Activated CD8-positive, alpha-beta T cell treated with anti-CD3 and anti-CD28 coated beads, Interleukin-2, amount 10 ng/mL, durations not matched to agents 7 days and 5 days (primary cell): ENCODE data around the gene RNF175. TPM values are rescaled to one million over a fixed set of nuclear protein-coding genes. Genes with fewer than 3 reads are reported as not detected.

Experiments used
- ATAC-seq: fragments of 150-1000 bp; cut with Tn5 transposase; one replicate; pipeline ENCODE4 v1.10.0; 2021; ENCODE audit warnings: moderate library complexity
- CTCF ChIA-PET: fragments of 350-600 bp; sonication (Branson Sonifier 250); formaldehyde crosslinking; loops from one replicate; lab custom pipeline; 2021; ENCODE audit warnings: antibody characterized with exemption; lab: Charles Lee
- POLR2A ChIA-PET: fragments of 350-600 bp; sonication (Branson Sonifier 250); formaldehyde crosslinking; loops from one replicate; lab custom pipeline; 2021; ENCODE audit warnings: antibody characterized with exemption; lab: Charles Lee
- DNase-seq: peaks from one replicate; pipeline ENCODE4 v3.0.0-alpha.2; 2020
- H3K27ac Mint-ChIP-seq: one replicate; pipeline ENCODE4 v1.8.0; 2021; ENCODE audit warnings: mild to moderate bottlenecking, mixed read lengths
- H3K27me3 Mint-ChIP-seq: one replicate; pipeline ENCODE4 v1.8.0; 2021; ENCODE audit warnings: low read depth, mixed read lengths
- H3K36me3 Mint-ChIP-seq: one replicate; pipeline ENCODE4 v1.8.0; 2021; ENCODE audit warnings: low read depth, mixed read lengths
- H3K4me1 Mint-ChIP-seq: one replicate; pipeline ENCODE4 v1.8.0; 2021; ENCODE audit warnings: low read depth, mixed read lengths
- H3K4me3 Mint-ChIP-seq: one replicate; pipeline ENCODE4 v1.8.0; 2021; ENCODE audit warnings: mild to moderate bottlenecking, mixed read lengths
- H3K9me3 Mint-ChIP-seq: one replicate; pipeline ENCODE4 v1.8.0; 2022; ENCODE audit warnings: mixed read lengths; ENCODE audit not compliant: insufficient read depth
- total RNA-seq, 2 experiments: library from RNA; stranded (reverse); gene quantifications; one replicate each; pipeline ENCODE4 v1.2.3, GENCODE V29; 2021

RNF175 gene
- total RNA-seq, 2 experiments from 2014 or later: not detected

DNA sequence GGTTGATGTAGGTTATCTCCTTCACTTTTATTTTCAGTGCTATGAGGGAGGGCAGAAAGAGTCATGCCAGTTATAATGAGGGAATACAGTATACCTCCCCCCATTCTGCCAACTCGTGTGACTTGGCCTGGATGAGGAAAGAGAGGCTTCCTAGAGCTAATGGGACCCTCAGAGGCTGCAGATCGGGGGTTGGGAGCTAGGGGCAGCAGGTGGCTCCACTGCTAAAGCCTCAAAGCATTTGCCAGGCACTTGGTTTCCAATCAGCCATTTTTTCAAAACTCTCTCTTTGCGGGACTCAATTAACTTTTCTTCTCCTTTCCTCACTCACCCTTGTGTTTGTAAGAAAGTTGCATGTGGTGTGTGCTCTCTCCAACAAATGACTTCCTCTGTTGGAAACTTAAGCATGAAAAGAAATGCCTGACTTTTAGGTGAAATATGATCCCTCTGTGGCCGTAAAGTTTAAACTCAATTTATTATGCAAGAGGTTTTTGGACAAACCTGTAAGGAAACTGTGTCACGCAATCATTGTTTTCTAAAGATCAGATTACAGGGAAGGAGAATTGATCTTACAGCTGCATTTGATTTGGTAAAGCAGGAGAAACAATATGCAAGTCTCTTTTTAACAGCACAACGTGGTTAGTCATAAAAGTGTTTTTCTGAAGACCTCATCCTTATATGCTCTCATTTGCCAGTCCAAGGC is 22.0 kb upstream of the RNF175 start:
- H3K27me3 Mint-ChIP-seq: peaks cover 52% of the 10 kb centered on the region
- no peaks in the 10 kb centered on the region for H3K9me3 Mint-ChIP-seq
- POLR2A ChIA-PET: no interaction called here
- H3K4me3 Mint-ChIP-seq: no peak overlapping the region
- ATAC-seq (no peak), DNase-seq (no peak)
- no peaks in the 10 kb centered on the region for H3K36me3 Mint-ChIP-seq
- CTCF ChIA-PET: interaction anchor here (0.8 kb wide), 1 partner anchor 237 kb away, joined by 3 read pairs; no protein-coding TSS in a partner anchor
- no peak overlapping the region for H3K27ac Mint-ChIP-seq
- H3K4me1 Mint-ChIP-seq: no peaks in the 10 kb centered on the region

DNA sequence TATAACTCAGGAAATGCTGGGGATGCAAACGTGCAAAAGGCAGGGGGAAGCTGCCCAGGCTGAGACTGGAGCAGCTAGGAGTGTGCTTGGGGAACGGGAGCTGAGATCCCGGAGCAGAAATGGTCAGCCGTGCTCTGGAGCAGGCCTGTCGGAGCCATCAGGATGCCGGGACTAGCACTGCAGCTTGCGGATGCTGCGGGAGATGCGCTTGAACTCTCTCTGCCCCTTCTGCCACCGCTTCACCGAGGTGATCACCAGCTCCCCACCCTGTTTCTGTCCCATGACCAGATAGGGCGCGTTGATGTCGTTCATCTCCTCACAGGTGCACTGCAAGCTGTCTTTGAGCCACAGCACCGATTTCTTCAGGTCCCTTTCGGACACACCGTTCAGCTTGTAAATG is 21.5 kb upstream of the RNF175 start:
- H3K36me3 Mint-ChIP-seq: no peaks in the 10 kb centered on the region
- POLR2A ChIA-PET: no interaction called here
- no peaks in the 10 kb centered on the region for H3K4me1 Mint-ChIP-seq
- no peaks in the 10 kb centered on the region for H3K9me3 Mint-ChIP-seq
- ATAC-seq (no peak), DNase-seq (no peak)
- no peak overlapping the region for H3K27ac Mint-ChIP-seq
- H3K27me3 Mint-ChIP-seq: peaks cover 54% of the 10 kb centered on the region
- CTCF ChIA-PET: interaction anchor here (0.8 to 1.0 kb wide), 2 partner anchors 9 to 238 kb away, joined by 3 read pairs; no protein-coding TSS in a partner anchor
- H3K4me3 Mint-ChIP-seq: no peak overlapping the region

DNA sequence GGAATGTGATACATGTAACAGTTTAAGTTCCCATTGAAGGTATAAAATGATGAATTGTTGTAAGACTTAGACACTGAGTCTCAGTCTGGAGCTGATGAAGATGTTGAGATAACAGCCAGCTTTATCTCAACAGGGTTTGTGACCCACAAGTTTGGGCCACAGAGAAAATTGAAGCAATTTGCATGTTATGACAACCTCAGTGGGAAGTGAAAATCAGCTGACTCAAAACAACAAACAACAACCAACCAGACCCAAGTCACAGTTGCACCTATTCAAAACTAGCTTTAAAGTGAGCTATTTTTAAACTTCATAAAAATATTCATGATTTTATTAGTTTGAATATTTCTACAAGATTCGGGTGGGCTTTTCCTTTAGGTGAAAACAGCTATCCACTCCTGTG is 21.1 kb upstream of the RNF175 start:
- Mint-ChIP-seq H3K27me3 (peaks cover 52% of the 10 kb centered on the region), H3K4me1 (no peaks in the 10 kb centered on the region), H3K4me3 (no peak overlapping the region), H3K9me3 (no peaks in the 10 kb centered on the region), H3K36me3 (no peaks in the 10 kb centered on the region), H3K27ac (no peak overlapping the region)
- ChIA-PET POLR2A (no interaction called here), CTCF (interaction anchor here (0.8 to 1.0 kb wide), 2 partner anchors 10 to 11 kb away, joined by 3 to 4 read pairs; no protein-coding TSS in a partner anchor)
- DNase-seq: no peak
- no peak for ATAC-seq

DNA sequence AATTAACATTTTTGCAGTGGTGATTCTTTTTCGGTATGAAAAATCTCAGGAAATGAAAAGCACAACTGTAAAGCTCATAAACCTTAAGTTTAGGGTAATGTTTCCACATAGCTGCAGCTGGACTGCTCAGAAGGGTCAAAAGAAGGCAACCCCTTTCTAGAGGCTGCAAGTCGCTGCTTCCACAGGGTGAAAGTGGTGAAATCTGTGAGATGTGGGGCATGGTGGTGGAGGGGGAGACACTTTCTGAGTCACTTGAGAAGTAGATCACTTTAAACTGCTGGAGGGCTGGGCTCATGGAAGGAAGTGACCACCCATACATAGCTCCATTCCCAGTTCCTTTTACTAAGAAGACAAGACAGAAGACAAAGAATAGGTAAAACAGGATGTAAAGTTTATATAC is 20.4 kb upstream of the RNF175 start:
- ATAC-seq: no peak
- Mint-ChIP-seq H3K27me3 (peaks cover 52% of the 10 kb centered on the region), H3K36me3 (no peaks in the 10 kb centered on the region), H3K4me1 (no peaks in the 10 kb centered on the region), H3K9me3 (no peaks in the 10 kb centered on the region), H3K27ac (no peak overlapping the region), H3K4me3 (no peak overlapping the region)
- POLR2A ChIA-PET: no interaction called here
- no peak for DNase-seq
- CTCF ChIA-PET: interaction anchor here (0.8 to 1.0 kb wide), 2 partner anchors 11 to 12 kb away, joined by 3 to 4 read pairs; no protein-coding TSS in a partner anchor

DNA sequence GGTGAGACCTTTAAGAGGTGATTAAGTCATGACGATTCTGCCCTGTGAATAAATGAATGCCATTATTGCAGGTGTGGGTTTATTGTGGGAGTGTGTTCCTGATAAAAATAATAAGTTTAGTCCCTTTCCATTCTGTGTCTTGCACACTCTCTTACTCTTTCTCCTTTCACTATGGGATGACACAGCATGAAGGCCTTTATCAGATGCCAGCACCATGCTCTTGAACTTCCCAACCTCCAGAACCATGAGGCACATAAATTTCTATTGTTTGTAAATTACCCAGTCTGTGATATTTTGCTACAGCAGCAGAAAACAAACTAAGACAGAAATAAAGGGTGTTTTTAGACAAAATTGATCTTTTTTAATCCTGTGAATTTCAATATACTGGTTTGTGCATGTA is 18.6 kb upstream of the RNF175 start:
- ChIA-PET POLR2A (interaction anchor here (0.6 kb wide), 1 partner anchor 433 kb away, joined by 3 read pairs; no protein-coding TSS in a partner anchor), CTCF (no interaction called here)
- Mint-ChIP-seq H3K27me3 (peaks cover 44% of the 10 kb centered on the region), H3K36me3 (no peaks in the 10 kb centered on the region), H3K4me1 (no peaks in the 10 kb centered on the region), H3K4me3 (no peak overlapping the region), H3K9me3 (no peaks in the 10 kb centered on the region), H3K27ac (no peak overlapping the region)
- ATAC-seq: no peak
- DNase-seq: no peak

DNA sequence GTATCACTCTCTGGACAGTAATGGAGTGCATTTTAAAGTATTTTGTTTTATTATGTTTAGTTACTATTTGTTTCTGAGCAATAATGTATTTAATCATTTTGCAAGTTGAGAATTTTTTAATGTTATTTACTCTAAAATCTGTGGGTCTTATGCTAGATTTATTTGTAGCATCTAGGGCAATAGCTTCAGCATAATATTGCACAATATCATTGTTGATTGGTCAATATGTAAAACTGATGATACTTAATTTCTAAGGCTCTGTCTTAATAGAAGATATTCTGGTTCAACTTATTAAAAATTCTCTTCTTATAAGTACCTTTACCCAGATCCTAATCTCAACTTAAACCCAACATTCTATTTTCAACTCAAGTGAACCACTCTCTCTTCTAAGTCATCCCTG is 17.6 kb upstream of the RNF175 start:
- H3K36me3 Mint-ChIP-seq: no peaks in the 10 kb centered on the region
- CTCF ChIA-PET: interaction anchor here (0.7 kb wide), 1 partner anchor 9 kb away, joined by 4 read pairs; no protein-coding TSS in a partner anchor
- H3K27ac Mint-ChIP-seq: no peak overlapping the region
- no peaks in the 10 kb centered on the region for H3K4me1 Mint-ChIP-seq
- no peak overlapping the region for H3K4me3 Mint-ChIP-seq
- peaks cover 44% of the 10 kb centered on the region for H3K27me3 Mint-ChIP-seq
- DNase-seq (no peak), ATAC-seq (no peak)
- no peaks in the 10 kb centered on the region for H3K9me3 Mint-ChIP-seq
- POLR2A ChIA-PET: no interaction called here

DNA sequence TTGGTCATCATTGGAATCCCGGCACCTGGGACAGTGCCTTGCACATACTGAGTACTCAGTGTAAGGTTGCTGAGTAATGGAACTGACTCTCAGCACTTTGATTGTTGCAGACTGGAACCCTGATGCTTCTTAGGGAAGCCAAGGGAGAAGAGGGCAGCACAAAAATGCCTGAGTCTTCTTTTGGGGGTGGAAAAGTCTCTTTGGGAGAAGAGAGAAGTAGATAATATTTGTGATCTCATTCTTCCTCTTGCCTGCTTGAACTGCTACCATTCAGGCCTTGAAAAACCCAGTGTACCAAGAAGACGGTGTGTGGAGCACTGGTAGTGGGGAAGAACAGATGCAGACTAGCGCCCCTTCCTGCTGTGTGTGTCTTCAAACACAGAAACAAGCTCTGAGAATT is 16.8 kb upstream of the RNF175 start:
- peaks cover 41% of the 10 kb centered on the region for H3K27me3 Mint-ChIP-seq
- no peak overlapping the region for H3K27ac Mint-ChIP-seq
- no peaks in the 10 kb centered on the region for H3K4me1 Mint-ChIP-seq
- H3K4me3 Mint-ChIP-seq: no peak overlapping the region
- no peaks in the 10 kb centered on the region for H3K9me3 Mint-ChIP-seq
- CTCF ChIA-PET: no interaction called here
- no peak for DNase-seq
- POLR2A ChIA-PET: no interaction called here
- ATAC-seq: no peak
- no peaks in the 10 kb centered on the region for H3K36me3 Mint-ChIP-seq

DNA sequence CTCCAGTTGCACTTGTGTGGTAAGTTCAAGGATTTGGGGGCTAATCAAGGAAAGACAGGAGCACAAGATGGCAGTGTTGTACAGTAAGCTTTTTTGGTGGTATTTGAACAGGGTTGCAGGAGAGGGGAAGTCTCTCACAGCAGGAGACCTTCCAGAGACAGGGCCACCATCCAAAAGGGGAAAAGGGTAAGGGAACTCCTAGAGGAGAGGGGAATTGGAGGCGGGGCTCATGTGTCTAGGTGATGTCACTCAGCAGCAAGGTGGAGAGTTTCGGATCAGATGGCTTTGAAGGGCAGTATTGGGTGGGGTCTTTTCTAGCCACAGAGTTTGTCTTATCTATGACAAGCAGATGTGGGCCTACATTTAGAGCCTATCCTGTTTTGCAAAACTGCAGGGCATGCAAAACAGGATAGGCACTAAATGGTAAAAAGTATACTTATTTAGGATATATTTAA is 13.4 kb upstream of the RNF175 start:
- H3K4me3 Mint-ChIP-seq: no peak overlapping the region
- ATAC-seq (no peak), DNase-seq (no peak)
- H3K27me3 Mint-ChIP-seq: peaks cover 37% of the 10 kb centered on the region
- POLR2A ChIA-PET: no interaction called here
- H3K4me1 Mint-ChIP-seq: no peaks in the 10 kb centered on the region
- no peaks in the 10 kb centered on the region for H3K36me3 Mint-ChIP-seq
- H3K9me3 Mint-ChIP-seq: no peaks in the 10 kb centered on the region
- CTCF ChIA-PET: no interaction called here
- H3K27ac Mint-ChIP-seq: no peak overlapping the region

DNA sequence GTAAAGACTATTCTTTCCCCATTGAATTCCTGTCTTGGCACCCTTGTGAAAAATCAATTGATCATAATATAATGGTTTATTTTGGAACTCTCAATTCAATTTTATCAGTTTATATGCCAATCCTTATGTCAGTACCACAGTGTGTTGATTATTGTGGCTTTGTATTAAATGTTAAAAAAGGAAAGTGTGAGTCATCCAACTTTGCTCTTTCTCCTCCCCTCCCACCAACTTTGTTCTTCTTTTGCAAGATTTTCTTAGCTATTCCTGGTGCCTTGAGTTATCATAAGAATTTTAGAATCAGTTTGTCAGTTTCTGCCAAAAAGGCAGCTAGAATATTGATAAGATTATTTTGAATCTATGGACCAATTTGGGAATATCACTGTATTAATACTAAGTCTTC is 11.2 kb upstream of the RNF175 start:
- POLR2A ChIA-PET: no interaction called here
- peaks cover 25% of the 10 kb centered on the region for H3K27me3 Mint-ChIP-seq
- no peak overlapping the region for H3K27ac Mint-ChIP-seq
- no peak overlapping the region for H3K4me3 Mint-ChIP-seq
- DNase-seq (no peak), ATAC-seq (no peak)
- H3K4me1 Mint-ChIP-seq: no peaks in the 10 kb centered on the region
- H3K9me3 Mint-ChIP-seq: no peaks in the 10 kb centered on the region
- no peaks in the 10 kb centered on the region for H3K36me3 Mint-ChIP-seq
- CTCF ChIA-PET: no interaction called here

DNA sequence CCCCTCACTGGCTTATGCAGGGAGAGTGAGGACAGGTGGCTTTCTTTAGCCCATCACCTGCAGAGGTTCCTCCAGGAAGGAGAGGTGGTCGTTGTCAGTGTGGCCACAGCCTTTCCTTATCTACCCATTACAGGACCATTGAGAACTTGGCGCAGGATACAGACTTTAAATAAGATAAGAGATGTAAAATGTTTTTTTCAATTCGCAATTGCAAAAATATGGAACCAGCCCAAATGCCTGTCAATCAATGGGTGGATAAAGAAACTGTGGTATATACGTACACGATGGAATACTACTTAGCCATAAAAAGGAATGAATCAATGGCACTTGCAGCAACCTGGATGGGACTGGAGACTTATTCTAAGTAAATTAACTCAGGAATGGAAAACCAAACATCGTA is 6.9 kb upstream of the RNF175 start:
- H3K27ac Mint-ChIP-seq: no peak overlapping the region
- H3K4me1 Mint-ChIP-seq: no peaks in the 10 kb centered on the region
- no peak overlapping the region for H3K4me3 Mint-ChIP-seq
- no peaks in the 10 kb centered on the region for H3K36me3 Mint-ChIP-seq
- POLR2A ChIA-PET: no interaction called here
- no peak for ATAC-seq
- CTCF ChIA-PET: no interaction called here
- H3K9me3 Mint-ChIP-seq: no peaks in the 10 kb centered on the region
- DNase-seq: no peak
- peaks cover 24% of the 10 kb centered on the region for H3K27me3 Mint-ChIP-seq

DNA sequence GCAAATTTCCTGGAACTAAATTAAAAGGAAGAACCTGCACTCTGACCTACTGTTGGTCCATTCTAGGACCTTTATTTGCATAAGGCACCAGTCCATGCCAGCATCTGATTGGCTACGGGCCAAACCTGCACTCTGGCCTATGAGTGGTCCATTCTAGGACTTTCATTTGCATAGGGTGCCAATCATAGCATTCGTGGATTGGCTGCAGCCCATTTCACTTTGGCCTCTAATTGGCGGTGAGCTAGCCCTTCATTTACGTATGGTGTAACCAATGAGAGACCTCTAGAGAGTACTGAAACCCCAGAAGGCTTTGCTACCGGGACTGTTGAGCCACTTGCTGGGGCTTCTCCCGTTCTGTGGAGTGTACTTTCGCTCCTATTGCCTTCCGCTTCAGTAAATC is 6.1 kb upstream of the RNF175 start:
- ChIA-PET CTCF (no interaction called here), POLR2A (no interaction called here)
- Mint-ChIP-seq H3K27me3 (peaks cover 26% of the 10 kb centered on the region), H3K4me1 (no peaks in the 10 kb centered on the region), H3K27ac (no peak overlapping the region), H3K9me3 (no peaks in the 10 kb centered on the region), H3K4me3 (no peak overlapping the region), H3K36me3 (no peaks in the 10 kb centered on the region)
- no peak for ATAC-seq
- no peak for DNase-seq

DNA sequence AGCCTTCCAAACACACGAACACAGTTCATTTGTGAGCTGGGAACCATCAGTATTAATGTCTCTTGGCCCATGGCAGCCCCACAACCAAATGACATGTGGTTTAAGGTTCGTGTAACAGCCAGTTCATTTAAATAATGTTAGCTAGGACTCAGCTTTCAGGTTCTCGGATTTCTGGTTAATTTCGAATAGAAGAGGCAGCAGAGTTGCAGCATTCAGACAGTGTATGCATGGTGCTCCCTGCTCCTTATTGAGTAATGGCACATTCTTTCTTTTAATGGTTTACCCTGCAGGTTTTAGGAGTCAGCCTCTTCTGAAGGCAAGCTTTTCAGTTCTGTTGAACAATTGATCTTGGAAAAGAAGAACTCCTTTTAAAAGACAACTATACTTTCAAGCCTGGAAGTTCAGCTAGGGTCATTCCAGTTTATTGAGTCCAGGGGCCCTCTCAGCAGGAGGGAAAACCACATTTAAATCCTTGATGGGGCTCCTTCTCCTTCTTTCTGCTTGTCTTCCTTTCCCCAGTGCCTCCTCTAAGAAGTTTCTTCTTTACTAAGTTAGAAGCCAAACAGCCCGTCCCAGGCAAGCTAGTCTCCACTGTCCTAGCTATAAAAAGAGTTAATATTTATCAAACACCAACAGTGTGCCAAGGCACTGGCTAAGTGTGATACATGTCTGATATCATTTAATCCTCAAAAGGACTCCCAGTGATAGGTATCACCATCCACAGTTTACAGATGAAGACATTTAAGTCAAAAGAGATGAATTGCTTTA is 5.0 kb upstream of the RNF175 start:
- H3K27ac Mint-ChIP-seq: no peak overlapping the region
- no peak overlapping the region for H3K4me3 Mint-ChIP-seq
- no peaks in the 10 kb centered on the region for H3K9me3 Mint-ChIP-seq
- H3K36me3 Mint-ChIP-seq: no peaks in the 10 kb centered on the region
- ATAC-seq (no peak), DNase-seq (no peak)
- ChIA-PET CTCF (interaction anchor here (2.2 kb wide), 1 partner anchor 15 kb away, joined by 14 read pairs; no protein-coding TSS in a partner anchor), POLR2A (no interaction called here)
- no peaks in the 10 kb centered on the region for H3K4me1 Mint-ChIP-seq
- H3K27me3 Mint-ChIP-seq: peaks cover 25% of the 10 kb centered on the region
